HFFc6 (cell line): ENCODE data around the gene TNIP1. TPM values are rescaled to one million over a fixed set of nuclear protein-coding genes. Genes with fewer than 3 reads are reported as not detected.
A peak's percentile ranks its signal among the peaks of the same experiment; 100 is the strongest.

ENCODE experiments used
- DNase-seq: peaks from one replicate; pipeline ENCODE4 v3.0.0-alpha.2; 2018
- H3K27ac Mint-ChIP-seq: 2 replicates; pipeline ENCODE4 v1.8.0; 2020; ENCODE audit warnings: mild to moderate bottlenecking, mixed read lengths
- H3K27me3 Mint-ChIP-seq: 2 replicates; pipeline ENCODE4 v1.8.0; 2021; ENCODE audit warnings: mild to moderate bottlenecking, moderate library complexity, mixed read lengths; ENCODE audit not compliant: insufficient read depth
- H3K36me3 Mint-ChIP-seq: 2 replicates; pipeline ENCODE4 v1.8.0; 2021; ENCODE audit warnings: low read depth, mixed read lengths
- H3K4me1 Mint-ChIP-seq: 2 replicates; pipeline ENCODE4 v1.8.0; 2020; ENCODE audit warnings: low read depth, mixed read lengths
- H3K4me3 Mint-ChIP-seq: 2 replicates; pipeline ENCODE4 v1.8.0; 2020; ENCODE audit warnings: mild to moderate bottlenecking, moderate library complexity, mixed read lengths
- H3K9me3 Mint-ChIP-seq: 2 replicates; pipeline ENCODE4 v1.8.0; 2020; ENCODE audit warnings: mild to moderate bottlenecking, mixed read lengths
- CTCF ChIP-seq: fragments of 200-600 bp; sonication (generic); IDR thresholded peaks from 2 replicates; pipeline ENCODE4 v1.5.0; 2021; ENCODE audit warnings: antibody characterized with exemption, mild to moderate bottlenecking
- total RNA-seq, 6 experiments: library from RNA; stranded (reverse); fragmentation: NEBNext Ultra II Directional; extraction: Animal tissue kit (Norgen Biotek cat#: 25700); gene quantifications; 2 replicates in 1 of 6; 3 replicates in 5 of 6; pipeline ENCODE4 v1.2.3, GENCODE V29; 2021

The TNIP1 gene
- total RNA-seq, 6 experiments from 2014 or later = 81.5 to 105 (median 89.5) TPM

GRCh38 chr5:151038412-151038745, 42.5 kb downstream of the TNIP1 start:
- no peak for TF ChIP-seq CTCF
- H3K36me3 Mint-ChIP-seq = peaks cover 36% of the 10 kb centered on the region
- no peaks in the 10 kb centered on the region for H3K9me3 Mint-ChIP-seq
- H3K27ac Mint-ChIP-seq = peak overlapping the region; percentile 84
- no peak for DNase-seq
- peaks cover 1% of the 10 kb centered on the region; the same call in 1 of the 2 replicates for H3K27me3 Mint-ChIP-seq
- H3K4me1 Mint-ChIP-seq = peaks cover 49% of the 10 kb centered on the region
- peak overlapping the region; percentile 57 for H3K4me3 Mint-ChIP-seq

- Mint-ChIP-seq H3K36me3 (peaks cover 32% of the 10 kb centered on the region), H3K4me3 (peak overlapping the region; percentile 57), H3K27me3 (peaks cover 1% of the 10 kb centered on the region; the same call in 1 of the 2 replicates), H3K4me1 (peaks cover 49% of the 10 kb centered on the region), H3K27ac (peak overlapping the region; percentile 84), H3K9me3 (no peaks in the 10 kb centered on the region)
- peak; percentile 75 for DNase-seq
- TF ChIP-seq CTCF = no peak
Observed at GRCh38 chr5:151037561-151038411, 43.0 kb downstream of the TNIP1 start.

- no peak overlapping the region for H3K4me3 Mint-ChIP-seq
- peaks cover 49% of the 10 kb centered on the region for H3K4me1 Mint-ChIP-seq
- peaks cover 1% of the 10 kb centered on the region; the same call in 1 of the 2 replicates for H3K27me3 Mint-ChIP-seq
- TF ChIP-seq CTCF = no peak
- no peaks in the 10 kb centered on the region for H3K9me3 Mint-ChIP-seq
- no peak overlapping the region for H3K27ac Mint-ChIP-seq
- no peak for DNase-seq
- H3K36me3 Mint-ChIP-seq = peaks cover 38% of the 10 kb centered on the region
Observed at GRCh38 chr5:151036556-151036955, 44.3 kb downstream of the TNIP1 start.

- no peak for TF ChIP-seq CTCF
- H3K27ac Mint-ChIP-seq = peak overlapping the region; percentile 34; the same call in 1 of the 2 replicates
- peak; percentile 16 for DNase-seq
- no peaks in the 10 kb centered on the region for H3K9me3 Mint-ChIP-seq
- H3K4me3 Mint-ChIP-seq = no peak overlapping the region
- peaks cover 39% of the 10 kb centered on the region for H3K36me3 Mint-ChIP-seq
- H3K4me1 Mint-ChIP-seq = peaks cover 38% of the 10 kb centered on the region
- H3K27me3 Mint-ChIP-seq = peaks cover 1% of the 10 kb centered on the region; the same call in 1 of the 2 replicates
Observed at GRCh38 chr5:151034422-151035379, 46.1 kb downstream of the TNIP1 start.

GRCh38 chr5:151033217-151033934, 47.5 kb downstream of the TNIP1 start:
- H3K36me3 Mint-ChIP-seq = peaks cover 40% of the 10 kb centered on the region
- TF ChIP-seq CTCF = no peak
- DNase-seq = no peak
- peaks cover 1% of the 10 kb centered on the region; the same call in 1 of the 2 replicates for H3K27me3 Mint-ChIP-seq
- no peak overlapping the region for H3K27ac Mint-ChIP-seq
- peaks cover 24% of the 10 kb centered on the region for H3K4me1 Mint-ChIP-seq
- no peaks in the 10 kb centered on the region for H3K9me3 Mint-ChIP-seq
- no peak overlapping the region for H3K4me3 Mint-ChIP-seq
